ENCODE results near the gene POFUT2.

The POFUT2 gene

GRCh38 chr21:45283611-45284455 is 3.9 kb downstream of the POFUT2 start:
- no peak for DNase-seq (ENCODE audit: low read depth in 2 of 3, low spot score in 1 of 3)

GRCh38 chr21:45283035-45283610 is 4.6 kb downstream of the POFUT2 start:
- DNase-seq (ENCODE audit: low read depth in 2 of 3, low spot score in 1 of 3): no peak

GRCh38 chr21:45282283-45283034 is 5.2 kb downstream of the POFUT2 start:
- DNase-seq (ENCODE audit: low read depth in 2 of 3, low spot score in 1 of 3): no peak

- no peak for DNase-seq (ENCODE audit: low read depth in 2 of 3, low spot score in 1 of 3)
Measured at GRCh38 chr21:45281411-45282282, 6.0 kb downstream of the POFUT2 start.

GRCh38 chr21:45280969-45281368 is 6.7 kb downstream of the POFUT2 start:
- no peak for DNase-seq (ENCODE audit: low read depth in 2 of 3, low spot score in 1 of 3)

GRCh38 chr21:45280178-45280821 is 7.4 kb downstream of the POFUT2 start:
- DNase-seq (ENCODE audit: low read depth in 2 of 3, low spot score in 1 of 3): no peak

- DNase-seq (ENCODE audit: low read depth in 2 of 3, low spot score in 1 of 3): no peak
Measured at GRCh38 chr21:45279446-45280177, 8.1 kb downstream of the POFUT2 start.

GRCh38 chr21:45278156-45278911 is 9.4 kb downstream of the POFUT2 start:
- DNase-seq (ENCODE audit: low read depth in 2 of 3, low spot score in 1 of 3): no peak

- DNase-seq (ENCODE audit: low read depth in 2 of 3, low spot score in 1 of 3): no peak
Measured at GRCh38 chr21:45277101-45278045, 10.3 kb downstream of the POFUT2 start.

- no peak for DNase-seq (ENCODE audit: low read depth in 2 of 3, low spot score in 1 of 3)
Measured at GRCh38 chr21:45276596-45276995, 11.1 kb downstream of the POFUT2 start.

- no peak for DNase-seq (ENCODE audit: low read depth in 2 of 3, low spot score in 1 of 3)
Measured at GRCh38 chr21:45270306-45270821, 17.3 kb downstream of the POFUT2 start.

- DNase-seq (ENCODE audit: low read depth in 2 of 3, low spot score in 1 of 3): no peak
Measured at GRCh38 chr21:45269861-45270260, 17.8 kb downstream of the POFUT2 start.

GRCh38 chr21:45267390-45267760 is 20.3 kb downstream of the POFUT2 start:
- no peak for DNase-seq (ENCODE audit: low read depth in 2 of 3, low spot score in 1 of 3)

GRCh38 chr21:45266518-45267389 is 20.9 kb downstream of the POFUT2 start:
- DNase-seq (ENCODE audit: low read depth in 2 of 3, low spot score in 1 of 3): peak; percentile 18 to 42 (median 25)

GRCh38 chr21:45265721-45266517 is 21.8 kb downstream of the POFUT2 start:
- DNase-seq (ENCODE audit: low read depth in 2 of 3, low spot score in 1 of 3): no peak

GRCh38 chr21:45264912-45265515 is 22.7 kb downstream of the POFUT2 start:
- no peak for DNase-seq (ENCODE audit: low read depth in 2 of 3, low spot score in 1 of 3)

Data from stimulated activated CD4-positive, alpha-beta T cell treated with anti-CD3 and anti-CD28 coated beads, Interleukin-12 subunit alpha, Interleukin-12 subunit beta, amount 100 ng/mL, for 48 hours (primary cell).